Liver (tissue), 9 donors: ENCODE results near the gene SIRT7. TPM values are rescaled to one million over a fixed set of nuclear protein-coding genes. Genes with fewer than 3 reads are reported as not detected.

Experiments
- DNase-seq: peaks from one replicate; pipeline ENCODE4 v3.0.0-alpha.2; 2017; ENCODE audit warnings: low spot score
- H3K27ac ChIP-seq, 2 donors: one replicate each; pipeline ENCODE4 v1.7.0; 2013; ENCODE audit warnings: inconsistent platforms in 2 of 2, low read length in 2 of 2, control low read depth in 1 of 2, low read depth in 1 of 2, mild to moderate bottlenecking in 1 of 2
- H3K27me3 ChIP-seq, 4 donors: one replicate each; pipeline versions ENCODE4 v1.6.1 to v1.7.0; 2013; ENCODE audit warnings: low read length in 3 of 4, inconsistent platforms in 1 of 4, mild to moderate bottlenecking in 1 of 4, moderate library complexity in 1 of 4; ENCODE audit not compliant: control insufficient read depth in 4 of 4, insufficient read depth in 4 of 4
- H3K36me3 ChIP-seq, 4 donors: one replicate each; pipeline versions ENCODE4 v1.6.1 to v1.7.0; 2013; ENCODE audit warnings: low read length in 3 of 4, mild to moderate bottlenecking in 3 of 4, low read depth in 1 of 4, moderate library complexity in 1 of 4; ENCODE audit not compliant: control insufficient read depth in 4 of 4, insufficient read depth in 3 of 4
- H3K4me1 ChIP-seq, 4 donors: one replicate each; pipeline versions ENCODE4 v1.6.1 to v1.7.0; 2013; ENCODE audit warnings: low read length in 3 of 4, mild to moderate bottlenecking in 3 of 4, moderate library complexity in 1 of 4; ENCODE audit not compliant: control insufficient read depth in 4 of 4, insufficient read depth in 4 of 4
- H3K4me3 ChIP-seq, 3 donors: one replicate each; pipeline versions ENCODE4 v1.6.1 to v1.7.0; 2013; ENCODE audit warnings: low read length in 3 of 3, control low read depth in 1 of 3, low read depth in 1 of 3, mild to moderate bottlenecking in 1 of 3
- H3K9ac ChIP-seq, 2 donors: one replicate each; pipeline ENCODE4 v1.7.0; 2013; ENCODE audit warnings: low read length in 2 of 2, mild to moderate bottlenecking in 2 of 2, moderate library complexity in 2 of 2, control low read depth in 1 of 2, low read depth in 1 of 2
- H3K9me3 ChIP-seq, 4 donors: one replicate each; pipeline versions ENCODE4 v1.6.1 to v1.7.0; 2013; ENCODE audit warnings: low read length in 3 of 4; ENCODE audit not compliant: control insufficient read depth in 4 of 4
- ATF3 ChIP-seq: IDR thresholded peaks from 2 replicates; pipeline ENCODE4 v1.6.1; 2016; ENCODE audit warnings: antibody characterized with exemption
- CTCF ChIP-seq: fragments of 150-350 bp; IDR thresholded peaks from 2 replicates; pipeline ENCODE4 v1.5.1; 2017; ENCODE audit warnings: improper control_type of control experiment, low read depth, low read length; ENCODE audit not compliant: missing input control
- EGR1 ChIP-seq, 2 donors: IDR thresholded peaks; 2 replicates each; pipeline ENCODE4 v1.6.1; 2016 to 2018; ENCODE audit warnings: antibody characterized with exemption in 2 of 2, low read depth in 2 of 2
- FOXA1 ChIP-seq: IDR thresholded peaks from 2 replicates; pipeline ENCODE4 v1.6.1; 2016; ENCODE audit warnings: antibody characterized with exemption
- FOXA2 ChIP-seq: IDR thresholded peaks from 2 replicates; pipeline ENCODE4 v1.6.1; 2016; ENCODE audit warnings: antibody characterized with exemption
- GABPA ChIP-seq, 2 donors: IDR thresholded peaks in 1 of 2; conservative IDR thresholded peaks in 1 of 2; 2 replicates each; pipeline ENCODE4 v1.6.1; 2016; ENCODE audit warnings: antibody characterized with exemption in 2 of 2, mild to moderate bottlenecking in 1 of 2, moderate library complexity in 1 of 2
- HNF4A ChIP-seq, 2 donors: conservative IDR thresholded peaks; 2 replicates each; pipeline ENCODE4 v1.6.1; 2016; ENCODE audit warnings: antibody characterized with exemption in 2 of 2, mild to moderate bottlenecking in 2 of 2
- HNF4G ChIP-seq: IDR thresholded peaks from 2 replicates; pipeline ENCODE4 v1.6.1; 2016; ENCODE audit warnings: antibody characterized with exemption
- JUND ChIP-seq, 2 donors: IDR thresholded peaks; 2 replicates each; pipeline ENCODE4 v1.6.1; 2016; ENCODE audit warnings: antibody characterized with exemption in 2 of 2
- MAX ChIP-seq: IDR thresholded peaks from 2 replicates; pipeline ENCODE4 v1.6.1; 2016; ENCODE audit warnings: antibody characterized with exemption
- NR2F2 ChIP-seq: IDR thresholded peaks from 2 replicates; pipeline ENCODE4 v1.6.1; 2016; ENCODE audit warnings: antibody characterized with exemption
- RAD21 ChIP-seq, 2 donors: IDR thresholded peaks; 2 replicates each; pipeline ENCODE4 v1.6.1; 2016; ENCODE audit warnings: antibody characterized with exemption in 2 of 2, mild to moderate bottlenecking in 2 of 2
- REST ChIP-seq: IDR thresholded peaks from 2 replicates; pipeline ENCODE4 v1.6.1; 2016; ENCODE audit warnings: antibody characterized with exemption, mild to moderate bottlenecking
- RXRA ChIP-seq, 2 donors: IDR thresholded peaks; 2 replicates each; pipeline ENCODE4 v1.6.1; 2017 to 2018; ENCODE audit warnings: antibody characterized with exemption in 2 of 2, mild to moderate bottlenecking in 1 of 2
- SP1 ChIP-seq: IDR thresholded peaks from 2 replicates; pipeline ENCODE4 v1.6.1; 2018; ENCODE audit warnings: antibody characterized with exemption, mild to moderate bottlenecking
- TAF1 ChIP-seq: conservative IDR thresholded peaks from 2 replicates; pipeline ENCODE4 v1.6.1; 2016; ENCODE audit warnings: antibody characterized with exemption, mild to moderate bottlenecking
- YY1 ChIP-seq: IDR thresholded peaks from 2 replicates; pipeline ENCODE4 v1.6.1; 2016; ENCODE audit warnings: antibody characterized with exemption, mild to moderate bottlenecking
- ZBTB33 ChIP-seq: IDR thresholded peaks from 2 replicates; pipeline ENCODE4 v1.6.1; 2016; ENCODE audit warnings: antibody characterized with exemption
- whole genome bisulfite sequencing: extraction: QIAGEN DNeasy Blood & Tissue Kit; methylation state at CpG from one replicate; pipeline ENCODE4 v1.1.7; 2013; 5-methylcytosine and 5-hydroxymethylcytosine counted together
- polyA plus RNA-seq, 2 donors: library from polyadenylated mRNA; stranded (reverse) in 1 of 2; unstranded in 1 of 2; fragments of 200-250 nt in 1 of 2; fragments of >200 nt in 1 of 2; fragmentation: Nextera tagmentation in 1 of 2; extraction: Ambion mirVana in 1 of 2; gene quantifications; one replicate each; pipeline versions ENCODE4 v1.2.1 to v1.2.3, GENCODE V29; 2013 to 2015
- total RNA-seq, 2 donors: library from RNA; depleted of rRNA; stranded (reverse); fragments of >200 nt; gene quantifications; one replicate each; pipeline ENCODE4 v1.2.3, GENCODE V29; 2014
- donor health status: healthy.
- donor health status: healthy.
- donor health status: healthy.
- donor health status: healthy.
- donor health status: healthy.

The SIRT7 gene
- total and polyA plus RNA-seq, 4 donors = 7.1 to 16.5 (median 11.5) TPM

GRCh38 chr17:81948635-81949378 lies 30.8 kb upstream of the SIRT7 start:
- TF ChIP-seq HNF4G (no peak), FOXA1 (no peak), CTCF (no peak)
- Histone ChIP-seq H3K4me1 (no peaks in the 10 kb centered on the region), H3K9me3 (no peaks in the 10 kb centered on the region), H3K36me3 (no peaks in the 10 kb centered on the region), H3K27me3 (no peaks in the 10 kb centered on the region), H3K27ac (no peak overlapping the region), H3K4me3 (no peak overlapping the region), H3K9ac (no peak overlapping the region)
- WGBS = 88% methylated on average over 17 of the region's 17 CpGs
- DNase-seq = no peak

- no peaks in the 10 kb centered on the region for H3K9me3 ChIP-seq
- H3K4me1 ChIP-seq = no peaks in the 10 kb centered on the region
- no peak within 1 kb of the TSS for H3K9ac ChIP-seq
- no peak within 1 kb of the TSS for H3K4me3 ChIP-seq
- no peak for DNase-seq
- H3K27me3 ChIP-seq = no peaks in the 10 kb centered on the region
- WGBS = 87% methylated on average over 13 of the region's 13 CpGs
- TF ChIP-seq NR2F2 (no peak), CTCF (no peak), REST (no peak), JUND (IDR thresholded peaks at IDR 0.05) (no peak), FOXA1 (no peak), YY1 (no peak), GABPA (IDR thresholded peaks at IDR 0.05 in 1 of 2, conservative IDR thresholded peaks at IDR 0.05 in 1 of 2) (no peak), HNF4A (conservative IDR thresholded peaks at IDR 0.05) (no peak), RAD21 (IDR thresholded peaks at IDR 0.05) (no peak), FOXA2 (no peak), ZBTB33 (no peak), RXRA (IDR thresholded peaks at IDR 0.05) (no peak), MAX (no peak), TAF1 (no peak), HNF4G (no peak), EGR1 (IDR thresholded peaks at IDR 0.05; ENCODE audit: low read depth in 2 of 2) (no peak), SP1 (no peak), ATF3 (no peak)
- H3K36me3 ChIP-seq = no peaks in the 10 kb centered on the region
- no peak within 1 kb of the TSS for H3K27ac ChIP-seq
Measured at GRCh38 chr17:81947189-81947588, 29.2 kb upstream of the SIRT7 start, which contains the start of gene MYADML2. TSS of gene MYADML2 (minus strand) at chr17:81947233. CDS start at chr17:81941741, 5,492 bp downstream.
